ENCODE results near the gene ACTA1.
"Not testable (repeated sequence)": the region's sequence is repeated elsewhere in the genome, so short reads cannot be mapped to it uniquely, and the experiment has no call there.

Gene ACTA1

DNA sequence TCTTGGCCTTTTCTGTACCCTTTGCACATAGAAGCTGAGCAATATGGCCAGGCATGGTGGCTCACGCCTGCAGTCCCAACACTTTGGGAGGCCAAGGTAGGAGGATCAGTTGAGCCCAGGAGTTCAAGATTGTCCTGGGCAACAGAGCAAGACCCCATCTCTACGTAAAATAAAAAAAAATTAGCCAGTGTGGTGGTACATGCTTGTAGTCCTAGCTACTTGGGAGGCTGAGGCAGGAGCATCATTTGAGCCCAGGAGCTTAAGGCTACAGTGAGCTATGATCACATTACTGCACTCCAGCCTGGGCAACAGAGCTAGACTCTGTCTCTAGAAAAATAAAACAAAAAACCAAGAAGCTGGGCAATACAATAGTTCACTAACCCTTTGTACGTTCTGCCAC lies 6.3 kb downstream of the ACTA1 start:
- H3K4me3 ChIP-seq (ENCODE audit: control insufficient read depth, low read depth, low read length), result no peak overlapping the region
- no peak for DNase-seq (ENCODE audit: low read depth)

GRCh38 chr1:229425564-229426159 lies 8.2 kb downstream of the ACTA1 start:
- TF ChIP-seq, protein P1, sequence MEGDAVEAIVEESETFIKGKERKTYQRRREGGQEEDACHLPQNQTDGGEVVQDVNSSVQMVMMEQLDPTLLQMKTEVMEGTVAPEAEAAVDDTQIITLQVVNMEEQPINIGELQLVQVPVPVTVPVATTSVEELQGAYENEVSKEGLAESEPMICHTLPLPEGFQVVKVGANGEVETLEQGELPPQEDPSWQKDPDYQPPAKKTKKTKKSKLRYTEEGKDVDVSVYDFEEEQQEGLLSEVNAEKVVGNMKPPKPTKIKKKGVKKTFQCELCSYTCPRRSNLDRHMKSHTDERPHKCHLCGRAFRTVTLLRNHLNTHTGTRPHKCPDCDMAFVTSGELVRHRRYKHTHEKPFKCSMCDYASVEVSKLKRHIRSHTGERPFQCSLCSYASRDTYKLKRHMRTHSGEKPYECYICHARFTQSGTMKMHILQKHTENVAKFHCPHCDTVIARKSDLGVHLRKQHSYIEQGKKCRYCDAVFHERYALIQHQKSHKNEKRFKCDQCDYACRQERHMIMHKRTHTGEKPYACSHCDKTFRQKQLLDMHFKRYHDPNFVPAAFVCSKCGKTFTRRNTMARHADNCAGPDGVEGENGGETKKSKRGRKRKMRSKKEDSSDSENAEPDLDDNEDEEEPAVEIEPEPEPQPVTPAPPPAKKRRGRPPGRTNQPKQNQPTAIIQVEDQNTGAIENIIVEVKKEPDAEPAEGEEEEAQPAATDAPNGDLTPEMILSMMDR (conservative IDR thresholded peaks at IDR 0.05; ENCODE audit: control insufficient read depth, insufficient read depth, low read depth, low read length), result no peak

More for the DNA sequence above, 6.3 kb downstream of the ACTA1 start:
- TF ChIP-seq, protein P1 (conservative IDR thresholded peaks at IDR 0.05; ENCODE audit: control insufficient read depth, insufficient read depth, low read depth, low read length), result no peak

DNA sequence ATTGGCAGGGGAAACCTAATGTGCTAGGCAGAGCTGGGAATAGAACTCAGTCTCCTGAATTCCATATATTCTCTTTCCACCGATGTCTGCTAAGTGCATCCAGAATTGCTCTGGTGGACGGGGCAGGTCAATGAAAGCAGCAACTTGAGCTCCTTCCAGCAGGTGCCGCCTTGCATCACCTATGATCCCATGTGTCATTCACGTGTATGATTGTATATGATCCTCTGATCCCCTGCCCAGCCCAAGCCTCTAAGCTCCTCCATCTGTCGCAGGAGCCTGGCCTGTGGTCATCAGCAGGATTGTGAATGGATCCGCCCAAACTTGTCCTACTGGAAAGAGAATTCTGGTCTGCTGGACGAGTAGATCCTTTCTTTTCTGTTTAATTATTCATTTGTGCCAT lies 13.1 kb downstream of the ACTA1 start:
- no peak for DNase-seq (ENCODE audit: low read depth)
- TF ChIP-seq, protein P1 (conservative IDR thresholded peaks at IDR 0.05; ENCODE audit: control insufficient read depth, insufficient read depth, low read depth, low read length), result no peak
- H3K4me3 ChIP-seq (ENCODE audit: control insufficient read depth, low read depth, low read length), result no peak overlapping the region

More at GRCh38 chr1:229425564-229426159, 8.2 kb downstream of the ACTA1 start:
- H3K4me3 ChIP-seq (ENCODE audit: control insufficient read depth, low read depth, low read length), result no peak overlapping the region
- no peak for DNase-seq (ENCODE audit: low read depth)

GRCh38 chr1:229420224-229420623 lies 13.7 kb downstream of the ACTA1 start:
- H3K4me3 ChIP-seq (ENCODE audit: control insufficient read depth, low read depth, low read length), result no peak overlapping the region
- TF ChIP-seq, protein P1 (conservative IDR thresholded peaks at IDR 0.05; ENCODE audit: control insufficient read depth, insufficient read depth, low read depth, low read length), result no peak
- no peak for DNase-seq (ENCODE audit: low read depth)

DNA sequence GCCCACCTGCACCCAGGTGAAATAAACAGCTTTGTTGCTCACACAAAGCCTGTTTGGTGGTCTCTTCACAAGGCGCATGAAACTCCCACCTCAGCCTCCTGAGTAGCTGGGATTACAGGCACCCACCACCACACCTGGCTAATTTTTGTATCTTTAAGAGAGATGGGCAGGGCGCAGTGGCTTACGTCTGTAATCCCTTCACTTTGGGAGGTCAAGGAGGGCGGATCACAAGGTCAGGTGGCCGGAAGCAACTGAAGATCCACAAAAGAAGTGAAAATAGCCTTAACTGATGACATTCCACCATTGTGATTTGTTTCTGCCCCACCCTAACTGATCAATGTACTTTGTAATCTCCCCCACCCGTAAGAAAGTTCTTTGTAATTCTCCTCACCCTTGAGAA lies 15.3 kb downstream of the ACTA1 start:
- DNase-seq (ENCODE audit: low read depth); H3K4me3 ChIP-seq (ENCODE audit: control insufficient read depth, low read depth, low read length): not testable (repeated sequence)

GRCh38 chr1:229412810-229413209 lies 21.1 kb downstream of the ACTA1 start:
- not testable (repeated sequence) for H3K4me3 ChIP-seq (ENCODE audit: control insufficient read depth, low read depth, low read length); DNase-seq (ENCODE audit: low read depth)

DNA sequence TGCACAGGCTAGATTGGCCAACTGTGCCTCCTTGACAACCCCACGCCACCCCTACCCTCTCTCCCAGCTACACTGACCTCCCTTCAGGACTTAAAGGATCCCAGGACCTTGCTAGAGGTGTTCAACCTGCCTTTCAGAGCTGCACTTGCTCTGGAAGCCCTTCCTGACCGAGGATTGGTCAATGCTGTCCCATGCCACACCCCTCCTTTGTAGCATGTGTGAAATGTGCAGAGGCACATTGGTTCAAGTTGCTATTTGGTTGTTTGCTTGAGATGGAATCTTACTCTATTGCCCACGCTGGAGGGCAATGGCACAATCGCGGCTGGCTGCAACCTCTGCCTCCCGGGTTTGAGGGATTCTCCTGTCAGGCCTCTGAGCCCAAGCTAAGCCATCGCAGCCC lies 21.8 kb downstream of the ACTA1 start:
- TF ChIP-seq, protein P1 (conservative IDR thresholded peaks at IDR 0.05; ENCODE audit: control insufficient read depth, insufficient read depth, low read depth, low read length), result no peak
- H3K4me3 ChIP-seq (ENCODE audit: control insufficient read depth, low read depth, low read length), result no peak overlapping the region
- no peak for DNase-seq (ENCODE audit: low read depth)

- TF ChIP-seq, protein P1 (conservative IDR thresholded peaks at IDR 0.05; ENCODE audit: control insufficient read depth, insufficient read depth, low read depth, low read length), result no peak
- DNase-seq (ENCODE audit: low read depth), result no peak
Measured at GRCh38 chr1:229411434-229412055, 22.3 kb downstream of the ACTA1 start.

More at GRCh38 chr1:229411434-229412055, 22.3 kb downstream of the ACTA1 start:
- no peak overlapping the region for H3K4me3 ChIP-seq (ENCODE audit: control insufficient read depth, low read depth, low read length)
